ENCODE results near the gene RIC1. TPM values are rescaled to one million over a fixed set of nuclear protein-coding genes. Genes with fewer than 3 reads are reported as not detected.
"Not testable (repeated sequence)": the region's sequence is repeated elsewhere in the genome, so short reads cannot be mapped to it uniquely, and the experiment has no call there.

The RIC1 gene
- total and polyA plus RNA-seq, 4 donors, result 15.4 to 37.0 (median 23.0) TPM

DNA sequence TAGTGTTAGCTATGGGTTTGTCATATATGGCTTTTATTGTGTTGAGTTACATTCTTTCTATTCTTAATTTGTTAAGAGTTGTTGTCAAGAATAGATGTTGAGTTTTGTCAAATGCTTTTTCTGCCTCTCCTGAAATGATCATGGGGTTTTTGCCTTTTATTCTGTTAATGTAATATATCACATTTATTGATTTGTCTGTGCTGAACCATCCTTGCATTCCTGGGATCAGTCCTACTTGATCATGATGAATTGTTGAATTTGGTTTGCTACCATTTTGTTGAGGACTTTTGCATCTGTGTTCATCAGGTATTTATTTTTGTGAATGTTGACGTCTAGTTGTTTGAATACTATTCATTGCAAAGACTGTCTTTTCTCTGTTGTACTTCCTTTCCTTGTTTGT lies 23.9 kb downstream of the RIC1 start:
- Histone ChIP-seq H3K27me3 (ENCODE audit: control insufficient read depth, insufficient read depth, low read length) (no peaks in the 10 kb centered on the region), H3K4me3 (ENCODE audit: low read depth, low read length) (no peak overlapping the region), H3K9me3 (ENCODE audit: control insufficient read depth, insufficient read depth, low read length) (peaks cover 13% of the 10 kb centered on the region), H3K4me1 (ENCODE audit: control insufficient read depth, insufficient read depth, low read length) (no peaks in the 10 kb centered on the region), H3K36me3 (ENCODE audit: control insufficient read depth, insufficient read depth, low read length) (no peaks in the 10 kb centered on the region), H3K27ac (ENCODE audit: low read depth, low read length) (no peak overlapping the region)
- WGBS (ENCODE audit: insufficient coverage), result no CpG with 5 or more reads among the region's 1 CpG
- no peak for DNase-seq (ENCODE audit: low read depth in 4 of 6, low spot score in 6 of 6)

DNA sequence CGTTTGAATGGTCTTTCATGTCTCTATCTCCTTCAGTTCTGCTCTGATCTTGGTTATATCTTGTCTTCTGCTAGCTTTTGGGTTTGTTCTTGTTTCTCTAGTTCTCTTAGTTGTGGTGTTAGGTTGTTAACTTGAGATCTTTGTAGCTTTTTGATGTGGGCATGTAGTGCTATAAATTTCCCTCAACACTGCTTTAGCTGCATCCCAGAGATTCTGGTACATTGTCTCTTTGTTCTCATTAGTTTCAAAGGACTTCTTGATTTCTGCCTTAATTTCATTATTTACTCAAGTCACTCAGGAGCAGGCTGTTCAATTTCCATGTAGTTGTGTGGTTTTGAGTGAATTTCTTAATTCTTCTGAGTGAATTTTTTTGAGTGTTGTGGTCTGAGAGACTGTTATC lies 33.9 kb downstream of the RIC1 start:
- not testable (repeated sequence) for H3K9me3 ChIP-seq (ENCODE audit: control insufficient read depth, insufficient read depth, low read length); H3K27me3 ChIP-seq (ENCODE audit: control insufficient read depth, insufficient read depth, low read length); H3K4me1 ChIP-seq (ENCODE audit: control insufficient read depth, insufficient read depth, low read length); H3K36me3 ChIP-seq (ENCODE audit: control insufficient read depth, insufficient read depth, low read length); H3K4me3 ChIP-seq (ENCODE audit: low read depth, low read length); DNase-seq (ENCODE audit: low read depth in 4 of 6, low spot score in 6 of 6); H3K27ac ChIP-seq (ENCODE audit: low read depth, low read length)
- no CpG with 5 or more reads among the region's 1 CpG for WGBS (ENCODE audit: insufficient coverage)

DNA sequence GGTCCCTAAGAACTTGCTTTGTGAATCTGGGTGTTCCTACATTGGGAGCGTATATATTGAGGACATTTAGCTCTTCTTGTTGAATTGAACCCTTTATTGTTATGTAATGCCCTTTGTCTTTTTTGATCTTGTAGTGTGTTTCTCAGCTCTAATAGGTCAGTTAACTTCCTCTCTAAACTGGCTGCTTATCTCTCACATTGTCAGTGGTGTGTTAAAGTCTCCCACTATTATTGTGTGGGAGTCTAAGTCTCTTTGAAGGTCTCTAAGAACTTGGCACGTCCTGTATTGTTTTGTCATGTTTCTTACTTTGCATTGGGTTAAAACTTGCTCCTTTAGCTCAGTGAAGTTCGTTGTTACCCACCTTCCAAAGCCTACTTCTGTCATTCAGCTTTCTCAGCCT lies 36.2 kb downstream of the RIC1 start:
- no peaks in the 10 kb centered on the region for H3K36me3 ChIP-seq (ENCODE audit: control insufficient read depth, insufficient read depth, low read length)
- H3K27ac ChIP-seq (ENCODE audit: low read depth, low read length), result no peak overlapping the region
- H3K4me3 ChIP-seq (ENCODE audit: low read depth, low read length), result no peak overlapping the region
- WGBS (ENCODE audit: insufficient coverage), result no CpG with 5 or more reads among the region's 3 CpGs
- H3K27me3 ChIP-seq (ENCODE audit: control insufficient read depth, insufficient read depth, low read length), result no peaks in the 10 kb centered on the region
- no peak for DNase-seq (ENCODE audit: low read depth in 4 of 6, low spot score in 6 of 6)
- peaks cover 3% of the 10 kb centered on the region for H3K9me3 ChIP-seq (ENCODE audit: control insufficient read depth, insufficient read depth, low read length)
- H3K4me1 ChIP-seq (ENCODE audit: control insufficient read depth, insufficient read depth, low read length), result no peaks in the 10 kb centered on the region

DNA sequence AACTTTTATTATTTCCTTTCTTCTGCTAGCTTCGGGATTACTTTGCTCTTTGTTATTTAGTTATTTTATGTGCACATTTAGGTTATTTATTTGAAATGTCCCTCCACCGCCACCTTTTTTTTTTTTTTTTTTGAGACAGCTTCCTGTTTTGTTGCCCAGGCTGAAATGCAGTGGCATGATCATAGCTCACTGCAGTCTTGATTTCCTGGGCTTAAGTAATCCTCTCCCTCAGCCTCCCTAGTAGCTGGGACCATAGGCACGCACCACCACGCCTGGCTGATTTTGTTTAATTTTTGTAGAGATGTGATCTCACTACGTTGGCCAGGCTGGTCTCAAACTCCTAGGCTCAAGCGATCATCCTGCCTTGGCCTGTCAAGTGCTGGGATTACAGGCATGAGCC lies 38.5 kb downstream of the RIC1 start:
- DNase-seq (ENCODE audit: low read depth in 4 of 6, low spot score in 6 of 6), result no peak
- H3K36me3 ChIP-seq (ENCODE audit: control insufficient read depth, insufficient read depth, low read length), result no peaks in the 10 kb centered on the region
- 100% methylated on average over 2 of the region's 6 CpGs for WGBS (ENCODE audit: insufficient coverage)
- no peaks in the 10 kb centered on the region for H3K4me1 ChIP-seq (ENCODE audit: control insufficient read depth, insufficient read depth, low read length)
- no peak overlapping the region for H3K27ac ChIP-seq (ENCODE audit: low read depth, low read length)
- no peaks in the 10 kb centered on the region for H3K27me3 ChIP-seq (ENCODE audit: control insufficient read depth, insufficient read depth, low read length)
- no peak overlapping the region for H3K4me3 ChIP-seq (ENCODE audit: low read depth, low read length)
- peaks cover 4% of the 10 kb centered on the region for H3K9me3 ChIP-seq (ENCODE audit: control insufficient read depth, insufficient read depth, low read length)

DNA sequence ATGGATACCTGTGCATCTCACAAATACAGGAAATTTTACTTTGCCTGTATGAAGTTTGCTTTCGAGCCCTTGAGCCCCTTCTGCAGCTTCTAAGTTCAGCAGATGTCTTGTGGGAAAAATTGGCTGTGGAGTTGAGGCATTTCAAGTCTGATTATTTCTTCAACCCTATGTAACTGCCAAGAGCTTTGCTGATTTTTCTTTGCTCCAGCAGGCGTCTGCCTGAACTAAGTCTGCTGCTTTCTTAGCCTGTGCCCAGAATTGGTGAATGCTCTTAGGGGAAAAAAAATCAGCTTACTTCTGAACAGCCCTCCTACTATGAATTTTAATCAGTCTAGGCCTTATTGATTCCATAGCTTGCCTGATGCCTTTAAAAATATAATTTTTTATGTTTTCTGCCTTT lies 41.2 kb downstream of the RIC1 start:
- no peak overlapping the region for H3K4me3 ChIP-seq (ENCODE audit: low read depth, low read length)
- H3K9me3 ChIP-seq (ENCODE audit: control insufficient read depth, insufficient read depth, low read length), result peaks cover 1% of the 10 kb centered on the region
- no peaks in the 10 kb centered on the region for H3K36me3 ChIP-seq (ENCODE audit: control insufficient read depth, insufficient read depth, low read length)
- peak in 3 of 6 donors; percentile 2 to 85 (median 28) for DNase-seq (ENCODE audit: low read depth in 4 of 6, low spot score in 6 of 6)
- H3K4me1 ChIP-seq (ENCODE audit: control insufficient read depth, insufficient read depth, low read length), result no peaks in the 10 kb centered on the region
- H3K27ac ChIP-seq (ENCODE audit: low read depth, low read length), result no peak overlapping the region
- H3K27me3 ChIP-seq (ENCODE audit: control insufficient read depth, insufficient read depth, low read length), result no peaks in the 10 kb centered on the region
- 30% methylated on average over 2 of the region's 2 CpGs for WGBS (ENCODE audit: insufficient coverage)

DNA sequence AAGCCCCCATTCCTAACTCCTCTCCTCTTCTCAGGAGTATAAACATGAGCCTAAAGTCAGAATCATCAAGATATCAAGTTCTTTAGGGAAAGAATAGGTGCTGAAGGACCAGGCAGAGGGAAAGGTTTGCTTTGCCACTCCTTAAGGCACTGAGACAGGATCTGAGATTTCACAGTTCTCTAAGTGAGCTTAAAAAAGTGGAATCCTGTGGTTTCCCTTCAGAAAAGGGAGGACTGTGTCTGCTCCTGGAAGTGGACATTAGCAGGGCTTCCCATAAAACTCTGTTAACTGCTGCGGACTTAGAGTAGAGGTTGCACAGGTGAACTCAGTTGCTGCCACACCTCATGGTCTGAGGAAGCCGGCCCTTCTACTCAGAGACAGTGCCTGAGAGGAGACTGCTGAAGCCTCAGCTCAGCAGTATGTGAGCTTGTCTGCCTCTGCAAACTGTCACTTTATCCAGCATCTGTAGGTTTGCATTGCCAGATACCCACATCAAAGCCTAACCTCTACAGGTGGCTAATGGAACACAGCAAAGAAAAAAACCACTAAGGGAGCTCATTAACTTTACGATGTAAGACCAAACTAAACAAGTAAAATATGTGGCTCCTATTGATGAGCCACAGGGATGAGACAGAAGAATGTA lies 42.9 kb downstream of the RIC1 start:
- 52% methylated on average over 2 of the region's 3 CpGs for WGBS (ENCODE audit: insufficient coverage)
- Histone ChIP-seq H3K4me3 (ENCODE audit: low read depth, low read length) (no peak overlapping the region), H3K27ac (ENCODE audit: low read depth, low read length) (no peak overlapping the region), H3K4me1 (ENCODE audit: control insufficient read depth, insufficient read depth, low read length) (no peaks in the 10 kb centered on the region), H3K36me3 (ENCODE audit: control insufficient read depth, insufficient read depth, low read length) (no peaks in the 10 kb centered on the region), H3K9me3 (ENCODE audit: control insufficient read depth, insufficient read depth, low read length) (peaks cover 1% of the 10 kb centered on the region), H3K27me3 (ENCODE audit: control insufficient read depth, insufficient read depth, low read length) (no peaks in the 10 kb centered on the region)
- peak in 2 of 6 donors; percentile 1 to 32 for DNase-seq (ENCODE audit: low read depth in 4 of 6, low spot score in 6 of 6)

DNA sequence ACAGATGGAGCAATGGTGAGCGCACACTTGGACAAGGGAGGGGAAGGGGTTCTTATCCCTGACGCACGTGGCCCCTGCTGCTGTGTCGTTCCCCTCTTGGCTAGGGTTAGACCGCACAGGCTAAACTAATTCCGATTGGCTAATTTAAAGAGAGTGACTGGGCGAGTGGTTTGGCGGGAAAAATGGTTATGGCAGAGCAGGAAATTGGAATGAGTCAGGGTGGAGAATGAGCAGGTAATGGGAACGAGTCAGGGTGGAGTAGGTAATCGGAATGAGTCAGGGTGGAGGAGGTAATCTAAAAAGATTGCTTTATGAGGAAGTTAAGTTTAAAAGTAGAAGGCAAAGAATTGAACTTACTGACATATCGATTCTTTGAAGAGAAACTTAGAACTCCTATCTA lies 46.1 kb downstream of the RIC1 start:
- not testable (repeated sequence) for DNase-seq (ENCODE audit: low read depth in 4 of 6, low spot score in 6 of 6)
- WGBS (ENCODE audit: insufficient coverage), result 96% methylated on average over 9 of the region's 11 CpGs

DNA sequence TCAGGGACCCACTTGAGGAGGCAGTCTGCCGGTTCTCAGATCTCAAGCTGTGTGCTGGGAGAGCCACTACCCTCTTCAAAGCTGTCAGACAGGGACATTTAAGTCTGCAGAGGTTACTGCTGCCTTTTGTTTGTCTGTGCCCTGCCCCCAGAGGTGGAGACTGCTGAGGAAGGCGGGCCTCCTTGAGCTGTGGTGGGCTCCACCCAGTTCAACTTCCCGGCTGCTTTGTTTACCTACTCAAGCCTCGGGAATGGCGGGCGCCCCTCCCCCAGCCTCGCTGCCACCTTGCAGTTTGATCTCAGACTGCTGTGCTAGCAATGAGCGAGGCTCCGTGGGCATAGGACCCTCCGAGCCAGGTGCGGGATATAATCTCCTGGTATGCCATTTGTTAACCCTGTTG lies 54.7 kb downstream of the RIC1 start:
- 100% methylated on average over 7 of the region's 11 CpGs for whole genome bisulfite sequencing (ENCODE audit: insufficient coverage)
- not testable (repeated sequence) for H3K36me3 ChIP-seq (ENCODE audit: control insufficient read depth, insufficient read depth, low read length); H3K4me1 ChIP-seq (ENCODE audit: control insufficient read depth, insufficient read depth, low read length); H3K9me3 ChIP-seq (ENCODE audit: control insufficient read depth, insufficient read depth, low read length); H3K27ac ChIP-seq (ENCODE audit: low read depth, low read length); DNase-seq (ENCODE audit: low read depth in 4 of 6, low spot score in 6 of 6); H3K4me3 ChIP-seq (ENCODE audit: low read depth, low read length); H3K27me3 ChIP-seq (ENCODE audit: control insufficient read depth, insufficient read depth, low read length)

More for the DNA sequence above, 46.1 kb downstream of the RIC1 start:
- H3K4me3 ChIP-seq (ENCODE audit: low read depth, low read length); H3K36me3 ChIP-seq (ENCODE audit: control insufficient read depth, insufficient read depth, low read length); H3K4me1 ChIP-seq (ENCODE audit: control insufficient read depth, insufficient read depth, low read length); H3K27ac ChIP-seq (ENCODE audit: low read depth, low read length); H3K9me3 ChIP-seq (ENCODE audit: control insufficient read depth, insufficient read depth, low read length); H3K27me3 ChIP-seq (ENCODE audit: control insufficient read depth, insufficient read depth, low read length): not testable (repeated sequence)

DNA sequence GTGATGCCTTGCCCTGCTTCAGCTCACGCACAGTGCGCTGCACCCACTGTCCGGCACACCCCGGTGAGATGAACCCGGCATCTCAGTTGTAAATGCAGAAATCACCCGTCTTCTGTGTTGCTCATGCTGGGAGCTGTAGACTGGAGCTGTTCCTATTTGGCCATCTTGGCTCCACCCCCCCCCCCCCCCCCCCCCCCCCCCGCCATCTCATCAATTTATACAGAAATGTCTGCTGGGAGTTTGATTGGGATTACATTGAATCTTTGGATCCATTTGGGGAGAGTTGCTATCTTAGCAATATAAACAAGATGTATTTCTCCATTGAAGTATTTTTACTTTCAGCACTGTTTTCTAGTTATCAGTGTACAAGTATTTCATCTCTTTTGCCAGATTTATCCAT lies 55.2 kb downstream of the RIC1 start:
- WGBS (ENCODE audit: insufficient coverage), result no CpG with 5 or more reads among the region's 7 CpGs
- Histone ChIP-seq H3K27me3 (ENCODE audit: control insufficient read depth, insufficient read depth, low read length) (no peaks in the 10 kb centered on the region), H3K4me3 (ENCODE audit: low read depth, low read length) (no peak overlapping the region), H3K9me3 (ENCODE audit: control insufficient read depth, insufficient read depth, low read length) (no peaks in the 10 kb centered on the region), H3K36me3 (ENCODE audit: control insufficient read depth, insufficient read depth, low read length) (no peaks in the 10 kb centered on the region), H3K4me1 (ENCODE audit: control insufficient read depth, insufficient read depth, low read length) (no peaks in the 10 kb centered on the region), H3K27ac (ENCODE audit: low read depth, low read length) (no peak overlapping the region)
- peak in 1 of 6 donors; percentile 9 for DNase-seq (ENCODE audit: low read depth in 4 of 6, low spot score in 6 of 6)

DNA sequence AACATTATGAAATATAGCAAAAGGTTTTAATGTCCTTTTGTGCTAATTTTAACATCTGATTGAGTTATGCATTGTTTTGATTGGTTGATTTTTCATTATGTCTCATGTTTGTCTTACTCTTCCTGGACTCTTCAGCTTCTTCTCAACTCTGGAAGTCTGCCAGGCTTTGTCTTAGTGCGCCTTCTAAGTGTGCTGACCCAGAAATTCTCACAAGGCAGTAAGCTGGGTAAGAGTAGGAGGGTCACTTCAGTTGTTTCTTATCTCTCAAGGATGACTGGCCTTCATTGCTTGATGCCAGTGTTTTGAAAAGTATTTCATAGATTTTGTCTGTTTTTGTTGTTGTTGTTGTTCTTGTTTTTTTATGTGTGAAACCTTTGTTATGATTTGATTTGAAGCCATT lies 59.2 kb downstream of the RIC1 start:
- peak in 1 of 6 donors; percentile 13 for DNase-seq (ENCODE audit: low read depth in 4 of 6, low spot score in 6 of 6)
- Histone ChIP-seq H3K4me3 (ENCODE audit: low read depth, low read length) (no peak overlapping the region), H3K36me3 (ENCODE audit: control insufficient read depth, insufficient read depth, low read length) (no peaks in the 10 kb centered on the region), H3K4me1 (ENCODE audit: control insufficient read depth, insufficient read depth, low read length) (no peaks in the 10 kb centered on the region), H3K27me3 (ENCODE audit: control insufficient read depth, insufficient read depth, low read length) (no peaks in the 10 kb centered on the region), H3K27ac (ENCODE audit: low read depth, low read length) (no peak overlapping the region), H3K9me3 (ENCODE audit: control insufficient read depth, insufficient read depth, low read length) (no peaks in the 10 kb centered on the region)
- WGBS (ENCODE audit: insufficient coverage), result no CpG with 5 or more reads among the region's 1 CpG

All from spinal cord (tissue), 10 donors.